AG10803 (cell line): ENCODE data around the gene DMBX1.

Experiments
- DNase-seq: peaks from one replicate; pipeline ENCODE4 v3.0.0; 2010; ENCODE audit warnings: low read depth
- H3K4me3 ChIP-seq: 2 replicates; pipeline ENCODE4 v1.5.1; 2011; ENCODE audit warnings: mild to moderate bottlenecking, low read length, control low read depth
- TF ChIP-seq, protein P1 (sequence below): conservative IDR thresholded peaks from 2 replicates; pipeline ENCODE4 v1.5.1; 2011; ENCODE audit warnings: mild to moderate bottlenecking, low read length, control low read depth, inconsistent platforms

Gene DMBX1

DNA sequence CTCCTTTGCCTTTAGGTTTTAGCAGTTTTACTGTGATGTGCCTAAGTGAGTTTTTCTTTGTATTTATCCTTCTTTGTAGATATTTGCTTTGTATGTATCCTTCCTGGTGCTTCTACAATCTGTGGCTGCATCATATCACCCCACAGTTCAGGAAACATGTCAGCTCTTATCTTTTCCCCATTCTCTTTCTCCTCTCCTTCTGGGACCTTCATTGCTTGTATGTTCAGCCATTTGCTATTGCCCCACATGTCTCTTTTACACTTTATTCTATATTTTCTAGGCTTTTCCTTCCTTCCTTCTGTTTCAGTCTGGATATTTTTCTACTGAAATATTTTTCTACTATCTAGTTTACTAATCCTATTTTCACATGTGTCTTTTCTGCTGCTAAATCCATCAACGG lies 46.9 kb downstream of the DMBX1 start:
- DNase-seq: no peak
- TF ChIP-seq, protein P1, sequence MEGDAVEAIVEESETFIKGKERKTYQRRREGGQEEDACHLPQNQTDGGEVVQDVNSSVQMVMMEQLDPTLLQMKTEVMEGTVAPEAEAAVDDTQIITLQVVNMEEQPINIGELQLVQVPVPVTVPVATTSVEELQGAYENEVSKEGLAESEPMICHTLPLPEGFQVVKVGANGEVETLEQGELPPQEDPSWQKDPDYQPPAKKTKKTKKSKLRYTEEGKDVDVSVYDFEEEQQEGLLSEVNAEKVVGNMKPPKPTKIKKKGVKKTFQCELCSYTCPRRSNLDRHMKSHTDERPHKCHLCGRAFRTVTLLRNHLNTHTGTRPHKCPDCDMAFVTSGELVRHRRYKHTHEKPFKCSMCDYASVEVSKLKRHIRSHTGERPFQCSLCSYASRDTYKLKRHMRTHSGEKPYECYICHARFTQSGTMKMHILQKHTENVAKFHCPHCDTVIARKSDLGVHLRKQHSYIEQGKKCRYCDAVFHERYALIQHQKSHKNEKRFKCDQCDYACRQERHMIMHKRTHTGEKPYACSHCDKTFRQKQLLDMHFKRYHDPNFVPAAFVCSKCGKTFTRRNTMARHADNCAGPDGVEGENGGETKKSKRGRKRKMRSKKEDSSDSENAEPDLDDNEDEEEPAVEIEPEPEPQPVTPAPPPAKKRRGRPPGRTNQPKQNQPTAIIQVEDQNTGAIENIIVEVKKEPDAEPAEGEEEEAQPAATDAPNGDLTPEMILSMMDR: no peak
- H3K4me3 ChIP-seq: no peak overlapping the region

DNA sequence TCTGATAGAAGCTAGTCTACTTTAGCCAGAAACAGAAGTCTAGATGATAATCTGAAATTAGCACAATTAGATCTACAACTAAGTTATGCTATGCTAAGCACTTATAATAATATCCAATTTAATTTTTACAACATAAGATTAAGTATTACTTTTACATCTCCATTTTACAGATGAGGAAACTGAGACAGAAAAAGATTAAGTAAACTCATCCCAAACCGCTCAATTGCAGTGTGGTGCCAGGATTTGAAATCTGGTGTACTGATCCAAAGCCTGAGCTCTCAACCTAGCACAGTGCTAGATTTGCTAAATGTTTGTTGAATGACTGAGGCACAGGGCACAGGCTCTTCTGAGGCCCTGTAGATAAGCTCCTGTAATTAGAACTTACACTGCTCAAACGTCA lies 48.0 kb downstream of the DMBX1 start:
- H3K4me3 ChIP-seq: no peak overlapping the region
- TF ChIP-seq, protein P1: no peak
- DNase-seq: no peak

DNA sequence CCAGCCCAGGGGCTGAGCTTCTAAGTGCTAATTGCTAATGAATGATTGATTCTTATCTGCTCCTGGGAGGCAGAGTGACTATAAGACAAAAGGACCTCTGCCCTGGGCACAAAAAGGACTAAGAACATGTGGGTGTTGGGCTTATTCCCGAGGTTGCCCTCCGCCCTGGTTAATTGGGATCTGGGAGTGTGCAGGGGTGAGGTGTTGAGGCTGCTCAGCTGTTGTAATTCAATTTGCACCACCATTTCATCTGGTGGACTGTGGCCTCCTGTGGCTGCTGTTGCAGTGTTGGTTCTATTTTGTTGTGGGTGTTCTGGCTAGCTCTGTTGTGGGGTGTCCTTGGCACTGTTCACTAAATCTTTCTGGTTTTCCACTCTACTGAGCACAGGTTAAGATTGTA lies 48.5 kb downstream of the DMBX1 start:
- H3K4me3 ChIP-seq: no peak overlapping the region
- DNase-seq: no peak
- TF ChIP-seq, protein P1: no peak
